ENCODE data around the gene VIPR1. TPM values are rescaled to one million over a fixed set of nuclear protein-coding genes. Genes with fewer than 3 reads are reported as not detected.

The VIPR1 gene
- polyA plus RNA-seq, 10 donors, result 0.75 to 4.5 (median 1.9) TPM

DNA sequence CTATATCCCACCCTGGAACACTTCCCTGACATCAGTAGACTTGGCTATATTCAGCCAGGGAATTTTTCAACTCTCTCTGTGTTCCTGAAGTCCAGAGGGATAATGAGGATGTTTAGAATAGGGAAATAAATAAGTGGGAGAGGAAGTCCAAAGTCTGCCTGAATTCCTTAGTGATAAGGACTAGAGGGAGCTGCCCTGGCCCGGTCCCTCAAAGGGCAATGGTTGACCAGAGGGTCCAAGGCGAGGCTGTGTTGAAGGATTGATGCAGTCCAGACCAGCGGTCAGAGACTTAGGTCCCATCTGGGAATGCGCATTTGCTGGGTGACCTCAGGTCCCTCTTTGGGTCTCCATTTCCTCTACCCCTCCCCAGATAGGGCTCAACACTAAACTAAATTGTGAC, 7.9 kb downstream of the VIPR1 start:
- DNase-seq, result no peak

GRCh38 chr3:42511201-42511600, 8.8 kb downstream of the VIPR1 start:
- DNase-seq, result no peak

GRCh38 chr3:42511736-42512135, 9.3 kb downstream of the VIPR1 start:
- no peak for DNase-seq

GRCh38 chr3:42513121-42513520, 10.7 kb downstream of the VIPR1 start:
- DNase-seq, result no peak

DNA sequence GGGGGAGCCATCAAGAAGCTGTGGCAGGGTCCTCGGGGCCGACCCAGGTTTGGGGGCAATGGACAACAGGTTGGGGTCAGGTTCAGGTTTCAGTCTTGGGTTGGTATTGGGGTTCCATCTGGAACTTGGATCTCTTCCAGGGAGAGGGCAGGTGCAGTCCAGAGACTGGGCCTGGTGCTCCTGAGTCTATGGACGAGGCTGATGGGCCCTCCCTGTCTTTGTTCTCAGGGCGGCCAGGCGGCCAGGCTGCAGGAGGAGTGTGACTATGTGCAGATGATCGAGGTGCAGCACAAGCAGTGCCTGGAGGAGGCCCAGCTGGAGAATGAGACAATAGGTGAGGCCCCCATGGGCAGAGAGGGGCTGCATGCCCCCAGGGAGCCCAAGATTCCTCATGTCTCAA, 11.1 kb downstream of the VIPR1 start:
- DNase-seq, result no peak

GRCh38 chr3:42514876-42515275, 12.4 kb downstream of the VIPR1 start:
- no peak for DNase-seq

DNA sequence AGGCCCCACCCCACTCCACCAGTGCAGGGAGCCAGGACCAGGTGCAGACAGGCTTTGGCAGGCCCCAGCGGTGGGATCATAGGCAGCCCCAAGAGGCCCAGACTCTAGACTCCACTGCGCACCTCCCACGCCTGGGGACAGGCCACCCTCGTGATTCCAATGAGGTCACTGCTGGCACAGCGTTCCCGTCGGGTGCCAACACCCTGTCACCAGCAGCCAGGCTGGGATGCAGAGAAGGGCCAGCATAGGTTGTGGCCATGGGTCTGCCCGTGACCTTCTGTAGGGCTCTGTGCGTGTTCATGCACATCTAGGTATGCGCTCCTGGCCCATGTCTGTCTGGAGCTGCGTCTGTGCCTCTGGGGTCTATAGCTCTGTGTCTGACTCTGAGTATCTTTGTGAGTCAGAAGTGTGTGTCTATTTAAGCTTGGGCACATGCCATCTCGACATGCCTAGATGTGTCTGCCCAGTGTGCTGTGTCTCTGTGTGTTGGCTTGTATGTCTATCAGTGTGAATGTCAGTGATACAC, 13.0 kb downstream of the VIPR1 start:
- DNase-seq, result no peak

DNA sequence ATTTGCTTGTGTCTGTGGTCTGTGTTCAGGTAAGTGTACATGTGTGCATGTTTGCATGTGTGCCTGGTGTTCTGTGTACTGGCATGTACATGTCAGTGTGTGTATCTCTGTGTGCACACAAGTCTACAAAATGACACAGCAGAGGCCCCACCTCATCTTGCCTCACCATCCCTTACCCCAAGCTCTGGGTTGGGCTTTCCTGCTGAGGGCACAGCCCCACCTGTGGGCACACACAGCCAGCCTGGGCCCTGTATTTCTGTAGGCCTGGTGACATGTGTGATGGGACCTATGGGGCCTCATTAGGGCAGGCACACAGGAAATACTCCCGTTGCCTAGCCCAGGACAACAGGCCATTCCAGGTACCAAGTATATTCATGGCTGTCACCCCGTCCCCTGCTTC, 13.5 kb downstream of the VIPR1 start:
- DNase-seq, result no peak

- no peak for DNase-seq
Observed at GRCh38 chr3:42516443-42516842, 14.0 kb downstream of the VIPR1 start.

DNA sequence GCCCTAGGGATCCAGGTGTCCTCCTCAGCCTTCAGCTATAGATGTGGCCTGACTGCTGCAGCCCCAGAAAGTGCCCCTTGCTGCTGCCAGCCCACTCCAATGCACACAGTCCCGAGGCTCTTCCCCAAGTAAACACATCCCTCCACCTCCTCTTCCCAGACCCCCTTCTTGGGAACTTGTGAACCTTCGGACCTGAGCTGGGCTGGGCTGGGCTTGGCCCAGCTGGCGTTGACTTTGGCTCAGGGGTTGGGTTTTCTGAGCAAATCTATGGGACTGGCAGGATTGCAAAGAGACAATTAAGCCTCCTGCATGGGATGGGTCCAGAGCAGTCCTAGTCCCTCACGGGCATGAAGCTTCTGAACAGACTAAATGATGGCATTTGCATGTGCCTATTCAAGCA, 14.7 kb downstream of the VIPR1 start:
- DNase-seq, result no peak

DNA sequence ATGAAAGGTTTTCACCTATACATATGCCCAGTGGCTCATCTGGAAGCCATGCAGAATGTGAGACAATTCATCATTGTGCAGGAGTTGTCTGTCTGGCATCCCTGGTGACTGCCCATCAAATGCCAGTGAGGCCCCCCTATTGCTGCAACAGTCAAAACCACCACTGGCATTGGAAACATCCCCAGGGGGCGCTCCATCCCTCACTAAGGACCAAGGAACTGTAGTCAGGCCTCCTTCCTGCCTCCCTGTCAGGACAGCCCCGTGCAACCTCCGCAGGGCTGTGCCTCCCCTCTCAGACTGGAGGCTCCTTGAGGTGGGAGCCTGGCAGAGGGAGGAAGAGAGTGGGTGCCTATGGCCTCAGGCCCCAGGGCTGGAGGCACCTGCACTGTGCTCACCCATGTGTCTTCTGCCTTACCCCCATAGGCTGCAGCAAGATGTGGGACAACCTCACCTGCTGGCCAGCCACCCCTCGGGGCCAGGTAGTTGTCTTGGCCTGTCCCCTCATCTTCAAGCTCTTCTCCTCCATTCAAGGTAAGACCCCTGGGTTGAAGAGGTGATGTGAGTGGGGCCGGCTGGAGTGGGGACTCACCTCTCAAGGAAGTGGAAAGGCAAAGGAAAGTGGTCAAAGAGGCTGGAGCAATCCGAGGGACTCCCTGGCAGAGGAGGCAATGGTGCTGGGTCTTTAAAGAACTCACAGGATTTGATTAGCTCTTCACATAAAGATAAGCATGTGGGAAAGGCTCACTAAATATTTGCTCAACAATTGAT, 16.5 kb downstream of the VIPR1 start:
- no peak for DNase-seq

GRCh38 chr3:42519568-42519962, 17.1 kb downstream of the VIPR1 start:
- no peak for DNase-seq

GRCh38 chr3:42520336-42520735, 17.9 kb downstream of the VIPR1 start:
- DNase-seq, result no peak

GRCh38 chr3:42520906-42521305, 18.5 kb downstream of the VIPR1 start:
- no peak for DNase-seq

DNA sequence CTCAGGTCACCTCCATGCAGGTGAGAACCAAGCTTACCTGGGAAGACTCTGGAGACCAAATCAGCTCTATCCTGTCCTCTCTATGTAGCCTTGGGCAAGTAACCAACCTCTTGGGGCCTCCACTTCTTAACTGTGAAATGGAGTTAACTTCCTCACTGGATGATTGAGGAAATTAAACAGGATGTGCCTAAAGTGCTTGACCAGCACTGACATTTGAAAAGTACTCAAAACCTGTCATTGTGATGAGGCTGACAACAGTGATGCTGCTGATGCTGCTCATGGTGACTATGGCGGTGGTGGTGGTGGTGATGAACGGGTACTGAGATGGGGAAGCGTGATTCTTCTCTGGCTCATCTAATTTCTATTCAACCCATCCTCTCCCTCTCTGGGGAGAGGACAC, 22.3 kb downstream of the VIPR1 start:
- DNase-seq, result no peak

DNA sequence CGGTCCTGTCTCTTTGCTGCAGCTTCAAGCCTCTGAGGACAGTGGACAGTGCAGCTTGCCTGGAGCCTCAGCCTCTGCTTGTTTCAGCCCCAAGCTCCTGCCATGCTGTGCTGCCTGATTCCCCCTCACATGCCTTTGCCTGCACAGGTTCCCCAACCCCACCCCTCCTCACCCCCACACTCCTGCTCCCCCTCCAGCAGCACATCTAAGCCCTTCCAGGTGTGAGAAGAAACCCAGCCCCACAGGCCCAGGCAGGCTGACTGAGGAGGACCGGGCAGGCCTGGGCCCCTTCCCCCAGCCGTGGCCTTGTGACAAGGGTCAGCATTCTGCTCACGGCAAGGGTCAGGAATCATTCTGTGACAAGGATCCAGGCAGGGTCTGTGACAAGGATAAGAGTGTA, 22.8 kb downstream of the VIPR1 start:
- no peak for DNase-seq

GRCh38 chr3:42525736-42526345, 23.4 kb downstream of the VIPR1 start:
- no peak for DNase-seq

DNA sequence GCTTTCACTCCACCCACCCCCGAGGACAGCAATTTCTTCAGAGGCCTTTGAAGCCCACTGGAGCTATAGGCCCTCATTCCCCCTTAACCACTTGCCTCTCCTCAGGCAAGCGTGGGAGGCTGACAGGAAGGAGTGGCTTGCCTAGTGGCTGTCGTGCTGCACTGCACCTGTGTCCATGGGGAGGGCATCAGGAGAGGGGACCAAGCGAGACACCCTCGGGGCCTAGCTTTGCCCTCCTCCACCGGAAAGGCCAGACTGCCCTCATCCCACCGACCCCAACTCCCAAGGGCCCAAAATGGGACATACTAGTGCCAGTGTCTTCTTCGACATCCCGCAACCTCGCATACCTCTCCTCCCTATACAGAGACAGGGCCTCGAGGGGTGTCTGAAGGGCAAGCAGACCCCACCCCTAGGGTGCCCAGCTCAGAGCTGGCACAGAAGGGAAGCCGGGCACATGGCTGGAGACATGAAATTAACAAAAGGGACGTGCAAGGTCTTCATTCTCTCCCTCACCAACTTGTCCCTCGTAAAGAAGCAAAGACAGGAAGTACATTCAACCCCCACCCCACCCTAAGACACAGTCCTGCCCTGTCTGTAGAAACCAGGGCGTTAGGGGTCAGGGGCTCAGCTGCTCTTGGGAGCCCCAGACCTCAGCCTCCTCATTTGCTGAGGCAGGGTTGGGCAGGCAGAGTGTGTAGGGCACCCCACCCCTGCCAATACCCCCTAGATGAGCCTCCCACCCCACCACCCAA, 24.3 kb downstream of the VIPR1 start:
- DNase-seq, result no peak

- DNase-seq, result no peak
Observed at GRCh38 chr3:42527368-42527917, 25.0 kb downstream of the VIPR1 start.

- DNase-seq, result no peak
Observed at GRCh38 chr3:42529468-42529867, 27.0 kb downstream of the VIPR1 start.

- DNase-seq, result no peak
Observed at GRCh38 chr3:42530073-42530472, 27.6 kb downstream of the VIPR1 start.

- DNase-seq, result no peak
Observed at GRCh38 chr3:42531470-42531869, 29.0 kb downstream of the VIPR1 start.

GRCh38 chr3:42532229-42532628, 29.8 kb downstream of the VIPR1 start:
- DNase-seq, result no peak

Measured in muscle of back (tissue), 11 donors.